ENCODE measurements around the gene INF2.

Gene INF2

DNA sequence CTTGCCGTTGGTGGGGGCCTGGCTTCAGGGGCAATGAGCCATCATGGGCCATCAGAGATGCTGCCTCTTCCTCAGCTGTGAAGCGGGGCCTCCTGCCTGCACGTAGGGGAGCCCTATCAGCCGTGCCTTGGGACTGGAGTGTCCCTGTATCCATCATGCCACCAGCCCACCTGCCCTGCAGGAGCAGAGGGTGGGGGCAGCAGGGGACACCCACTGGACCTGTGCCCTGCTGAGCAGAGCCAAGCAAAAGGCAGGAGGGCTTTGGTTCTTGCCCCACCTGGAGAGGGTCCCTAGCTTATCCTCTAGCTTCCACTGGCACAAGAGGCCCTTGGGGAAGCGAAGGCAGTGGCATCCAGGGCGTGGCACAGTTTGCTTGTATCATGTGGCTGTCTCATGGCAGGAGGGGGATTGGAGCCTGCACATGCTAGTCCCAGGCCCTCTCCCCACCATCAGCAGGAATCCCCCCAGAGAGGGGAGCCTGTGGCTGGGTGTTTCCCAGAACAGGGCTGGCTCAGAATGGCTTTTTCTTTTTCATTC lies 44.7 kb downstream of the INF2 start:
- H3K27me3 ChIP-seq = no peaks in the 10 kb centered on the region
- no peak overlapping the region for H3K4me3 ChIP-seq (ENCODE audit: low read depth in 1 of 2, low read length in 1 of 2)
- H3K4me1 ChIP-seq (ENCODE audit: control insufficient read depth in 1 of 2, insufficient read depth in 1 of 2, low read depth in 1 of 2, low read length in 1 of 2) = peaks cover 5 to 7% of the 10 kb centered on the region in 2 experiments
- no peaks in the 10 kb centered on the region for H3K36me3 ChIP-seq
- H3K27ac ChIP-seq = no peak overlapping the region
- H3K9me3 ChIP-seq = no peaks in the 10 kb centered on the region
- TF ChIP-seq, protein P1, sequence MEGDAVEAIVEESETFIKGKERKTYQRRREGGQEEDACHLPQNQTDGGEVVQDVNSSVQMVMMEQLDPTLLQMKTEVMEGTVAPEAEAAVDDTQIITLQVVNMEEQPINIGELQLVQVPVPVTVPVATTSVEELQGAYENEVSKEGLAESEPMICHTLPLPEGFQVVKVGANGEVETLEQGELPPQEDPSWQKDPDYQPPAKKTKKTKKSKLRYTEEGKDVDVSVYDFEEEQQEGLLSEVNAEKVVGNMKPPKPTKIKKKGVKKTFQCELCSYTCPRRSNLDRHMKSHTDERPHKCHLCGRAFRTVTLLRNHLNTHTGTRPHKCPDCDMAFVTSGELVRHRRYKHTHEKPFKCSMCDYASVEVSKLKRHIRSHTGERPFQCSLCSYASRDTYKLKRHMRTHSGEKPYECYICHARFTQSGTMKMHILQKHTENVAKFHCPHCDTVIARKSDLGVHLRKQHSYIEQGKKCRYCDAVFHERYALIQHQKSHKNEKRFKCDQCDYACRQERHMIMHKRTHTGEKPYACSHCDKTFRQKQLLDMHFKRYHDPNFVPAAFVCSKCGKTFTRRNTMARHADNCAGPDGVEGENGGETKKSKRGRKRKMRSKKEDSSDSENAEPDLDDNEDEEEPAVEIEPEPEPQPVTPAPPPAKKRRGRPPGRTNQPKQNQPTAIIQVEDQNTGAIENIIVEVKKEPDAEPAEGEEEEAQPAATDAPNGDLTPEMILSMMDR (IDR thresholded peaks at IDR 0.05) = no peak

DNA sequence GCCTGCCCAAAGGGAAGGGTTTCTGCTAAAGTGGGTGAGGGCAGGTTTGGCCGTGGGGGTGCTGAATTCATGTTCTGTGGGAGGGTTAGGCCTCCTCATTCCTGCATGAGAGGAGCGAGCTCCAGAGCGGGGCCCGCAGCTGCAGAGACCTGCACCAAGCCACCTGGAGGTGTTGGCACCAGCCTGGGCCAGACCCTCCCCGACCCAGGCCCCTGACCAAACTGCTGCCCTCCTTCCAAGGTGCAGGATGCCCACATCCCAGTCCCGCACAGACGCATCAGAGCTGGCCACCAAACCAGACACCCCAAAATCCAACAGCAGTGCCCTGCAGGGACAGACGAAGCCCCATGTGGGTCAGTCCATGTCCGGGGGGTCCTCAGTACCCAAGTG lies 45.2 kb downstream of the INF2 start:
- H3K27me3 ChIP-seq = no peaks in the 10 kb centered on the region
- TF ChIP-seq, protein P1 (IDR thresholded peaks at IDR 0.05) = no peak
- no peak overlapping the region for H3K27ac ChIP-seq
- no peaks in the 10 kb centered on the region for H3K36me3 ChIP-seq
- H3K9me3 ChIP-seq = no peaks in the 10 kb centered on the region
- H3K4me3 ChIP-seq (ENCODE audit: low read depth in 1 of 2, low read length in 1 of 2) = no peak overlapping the region
- H3K4me1 ChIP-seq (ENCODE audit: control insufficient read depth in 1 of 2, insufficient read depth in 1 of 2, low read depth in 1 of 2, low read length in 1 of 2) = peaks cover 5 to 7% of the 10 kb centered on the region in 2 experiments

DNA sequence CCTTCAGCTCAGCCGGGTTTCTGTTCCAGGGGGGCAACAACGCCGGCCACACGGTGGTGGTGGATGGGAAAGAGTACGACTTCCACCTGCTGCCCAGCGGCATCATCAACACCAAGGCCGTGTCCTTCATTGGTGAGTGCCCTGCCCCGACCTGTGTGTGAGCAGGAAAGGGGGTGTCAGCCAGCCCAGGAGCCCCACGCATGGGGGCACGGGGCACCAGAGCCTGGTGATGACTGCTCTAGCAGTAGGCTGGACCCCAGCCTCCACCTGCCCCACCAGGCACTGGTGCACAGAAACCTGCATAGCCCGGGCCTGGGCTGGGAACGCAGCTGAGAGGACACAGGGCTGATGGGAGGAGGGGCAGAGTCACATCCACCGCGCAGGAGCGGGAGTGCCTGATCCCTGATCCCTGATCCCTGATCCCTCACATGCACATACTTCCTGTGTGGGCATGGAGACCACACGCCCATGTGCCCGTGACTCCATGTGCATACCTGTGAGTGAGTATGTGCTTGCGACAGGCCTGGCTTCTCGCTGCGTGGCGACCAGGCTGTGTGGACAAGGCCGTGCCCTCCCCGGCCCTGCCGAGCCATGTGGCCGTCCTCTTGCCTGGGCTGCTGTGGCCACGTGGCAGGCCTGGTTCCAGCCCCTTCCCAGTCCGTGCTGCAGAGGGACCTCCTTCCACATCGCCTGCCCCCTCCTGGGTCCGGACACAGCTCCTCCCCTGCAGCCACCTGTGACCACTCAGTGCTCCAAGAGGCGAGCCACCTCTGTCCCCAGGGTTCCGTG lies 45.8 kb downstream of the INF2 start:
- Histone ChIP-seq H3K27ac (no peak overlapping the region), H3K9me3 (no peaks in the 10 kb centered on the region), H3K4me3 (ENCODE audit: low read depth in 1 of 2, low read length in 1 of 2) (no peak overlapping the region), H3K27me3 (no peaks in the 10 kb centered on the region), H3K36me3 (no peaks in the 10 kb centered on the region), H3K4me1 (ENCODE audit: control insufficient read depth in 1 of 2, insufficient read depth in 1 of 2, low read depth in 1 of 2, low read length in 1 of 2) (peaks cover 5 to 7% of the 10 kb centered on the region in 2 experiments)
- TF ChIP-seq, protein P1 (IDR thresholded peaks at IDR 0.05) = no peak

DNA sequence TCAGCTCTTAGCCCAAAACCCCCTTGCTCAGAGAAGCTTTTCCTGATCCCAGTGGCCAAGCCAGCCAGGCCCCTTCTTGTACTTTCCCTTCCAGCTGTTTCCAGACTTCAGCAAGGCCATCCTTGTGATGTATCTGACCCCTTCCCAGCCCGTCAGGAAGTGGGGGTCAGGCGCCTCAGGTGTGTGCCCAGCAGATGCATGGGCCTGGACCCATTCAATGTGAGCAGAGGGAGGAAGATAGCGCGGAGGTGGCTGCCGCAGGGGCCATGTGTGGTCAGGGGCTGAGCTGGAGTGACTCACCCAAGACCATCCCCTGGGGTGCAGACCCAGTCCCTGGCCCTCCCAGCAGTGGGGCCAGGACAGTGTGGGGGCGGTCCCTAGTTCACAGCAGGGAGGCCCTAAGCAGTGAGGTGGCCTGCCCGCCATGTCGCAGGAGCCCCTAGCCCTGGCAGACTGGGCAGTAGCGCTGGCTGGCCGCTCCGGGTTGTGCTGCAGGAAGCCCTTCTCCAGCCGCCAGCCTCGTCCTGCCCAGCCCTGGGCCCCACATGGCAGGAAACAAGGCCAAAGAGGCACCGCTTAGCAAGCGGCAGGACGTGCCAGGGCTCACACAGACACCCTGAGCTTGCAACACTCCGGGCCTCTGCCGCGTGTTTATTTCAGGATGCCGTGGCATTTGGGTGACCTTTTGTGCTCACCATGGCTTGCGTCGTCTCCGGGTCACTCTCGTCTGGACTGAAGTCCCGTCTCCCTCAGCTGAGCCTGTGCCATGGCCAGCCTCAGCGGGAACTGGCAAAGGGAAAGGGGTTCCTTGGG lies 46.6 kb downstream of the INF2 start:
- no peaks in the 10 kb centered on the region for H3K27me3 ChIP-seq
- no peaks in the 10 kb centered on the region for H3K9me3 ChIP-seq
- TF ChIP-seq, protein P1 (IDR thresholded peaks at IDR 0.05) = no peak
- H3K27ac ChIP-seq = no peak overlapping the region
- no peak overlapping the region for H3K4me3 ChIP-seq (ENCODE audit: low read depth in 1 of 2, low read length in 1 of 2)
- peaks cover 5 to 7% of the 10 kb centered on the region in 2 experiments for H3K4me1 ChIP-seq (ENCODE audit: control insufficient read depth in 1 of 2, insufficient read depth in 1 of 2, low read depth in 1 of 2, low read length in 1 of 2)
- no peaks in the 10 kb centered on the region for H3K36me3 ChIP-seq

DNA sequence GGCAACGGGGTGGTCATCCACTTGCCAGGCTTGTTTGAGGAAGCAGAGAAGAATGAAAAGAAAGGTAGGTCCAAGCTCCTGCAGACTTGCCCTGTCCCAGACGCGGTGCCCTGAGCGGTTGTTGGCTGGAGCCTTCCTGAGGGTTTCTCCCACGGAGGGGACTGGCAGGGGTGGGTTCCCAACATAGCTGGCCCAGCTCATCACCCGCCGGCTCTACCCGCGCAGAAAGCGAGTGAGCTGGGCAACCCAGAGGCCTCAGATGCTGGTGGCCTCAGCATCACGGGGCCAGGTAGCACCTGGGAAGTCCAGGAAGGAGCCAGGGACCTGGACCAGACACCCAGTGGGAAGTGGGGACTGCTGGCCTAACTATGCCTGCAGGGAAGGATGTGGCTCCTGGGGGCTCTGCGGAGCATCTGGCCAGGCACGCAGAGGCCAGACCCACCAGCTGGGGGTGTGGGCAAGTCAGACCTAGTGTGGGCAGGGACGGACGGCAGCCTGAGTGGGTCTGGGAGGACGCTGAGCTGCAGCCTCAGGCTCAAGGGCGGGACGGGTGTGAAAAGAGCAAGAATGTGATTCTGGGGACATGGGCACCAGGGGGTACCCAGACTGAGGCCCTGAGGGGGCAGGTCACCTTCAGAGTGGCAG lies 49.1 kb downstream of the INF2 start:
- peaks cover 5 to 7% of the 10 kb centered on the region in 2 experiments for H3K4me1 ChIP-seq (ENCODE audit: control insufficient read depth in 1 of 2, insufficient read depth in 1 of 2, low read depth in 1 of 2, low read length in 1 of 2)
- no peak overlapping the region for H3K27ac ChIP-seq
- no peaks in the 10 kb centered on the region for H3K36me3 ChIP-seq
- H3K9me3 ChIP-seq = no peaks in the 10 kb centered on the region
- no peak overlapping the region for H3K4me3 ChIP-seq (ENCODE audit: low read depth in 1 of 2, low read length in 1 of 2)
- TF ChIP-seq, protein P1 (IDR thresholded peaks at IDR 0.05) = no peak
- no peaks in the 10 kb centered on the region for H3K27me3 ChIP-seq

Data from neutrophil (primary cell).